Caco-2 (cell line): ENCODE data around the gene SSH2. TPM values are rescaled to one million over a fixed set of nuclear protein-coding genes. Genes with fewer than 3 reads are reported as not detected.
A peak's percentile ranks its signal among the peaks of the same experiment; 100 is the strongest.

Experiments used
- BruUV-seq: library from RNA; stranded (reverse); fragments of 400-500 nt; replicated peaks from 2 replicates; lab custom pipeline; 2021; lab: Mats Ljungman, UMichigan
- CTCF ChIA-PET: fragments of 300-600 bp; sonication (Branson Sonifier 250); formaldehyde crosslinking; loops from one replicate; lab custom pipeline; 2022; ENCODE audit warnings: antibody characterized with exemption; lab: Charles Lee
- POLR2A ChIA-PET: fragments of 300-600 bp; sonication (Branson Sonifier 250); formaldehyde crosslinking; loops from one replicate; lab custom pipeline; 2022; ENCODE audit warnings: antibody characterized with exemption; lab: Charles Lee
- DNase-seq, 2 experiments: peaks; one replicate each; pipeline versions ENCODE4 v3.0.0 to v3.0.0-alpha.2; 2020 to 2022
- H3K27me3 ChIP-seq: replicated peaks from 2 replicates; pipeline ENCODE4 v1.6.0; 2011; ENCODE audit warnings: low read length; ENCODE audit not compliant: control insufficient read depth, insufficient read depth
- H3K36me3 ChIP-seq: 2 replicates; pipeline ENCODE4 v1.5.1; 2011; ENCODE audit warnings: low read length; ENCODE audit not compliant: control insufficient read depth, insufficient read depth
- H3K4me1 ChIP-seq: fragments of 250-450 bp; sonication (Bioruptor Pico); 2 replicates; pipeline ENCODE4 v1.5.1; 2020; ENCODE audit warnings: mild to moderate bottlenecking
- H3K4me3 ChIP-seq: 2 replicates; pipeline ENCODE4 v1.5.1; 2011; ENCODE audit warnings: low read depth, mild to moderate bottlenecking, control low read depth, low read length
- H3K9me3 ChIP-seq: fragments of 250-450 bp; sonication (Bioruptor Pico); 2 replicates; pipeline ENCODE4 v1.5.1; 2020; ENCODE audit warnings: mild to moderate bottlenecking, moderate library complexity
- H3K27ac Mint-ChIP-seq: one replicate; pipeline ENCODE4 v1.8.0; 2022; ENCODE audit warnings: mixed read lengths; ENCODE audit not compliant: unreplicated experiment
- H3K27me3 Mint-ChIP-seq: one replicate; pipeline ENCODE4 v1.8.0; 2022; ENCODE audit warnings: mixed read lengths; ENCODE audit not compliant: insufficient read depth, unreplicated experiment
- H3K36me3 Mint-ChIP-seq: one replicate; pipeline ENCODE4 v1.8.0; 2022; ENCODE audit warnings: mild to moderate bottlenecking, mixed read lengths; ENCODE audit not compliant: insufficient read depth, unreplicated experiment
- H3K4me1 Mint-ChIP-seq: one replicate; pipeline ENCODE4 v1.8.0; 2022; ENCODE audit warnings: low read depth, mixed read lengths; ENCODE audit not compliant: unreplicated experiment
- H3K4me3 Mint-ChIP-seq: one replicate; pipeline ENCODE4 v1.8.0; 2022; ENCODE audit warnings: mild to moderate bottlenecking, moderate library complexity, mixed read lengths; ENCODE audit not compliant: unreplicated experiment
- H3K9me3 Mint-ChIP-seq: one replicate; pipeline ENCODE4 v1.8.0; 2022; ENCODE audit warnings: mixed read lengths; ENCODE audit not compliant: unreplicated experiment
- CTCF ChIP-seq, 2 experiments: fragments of 200-600 bp in 1 of 2; IDR thresholded peaks; 1 replicate in 1 of 2; 2 replicates in 1 of 2; pipeline versions ENCODE4 v1.5.1 to v1.8.0; 2011 to 2022; ENCODE audit warnings: antibody characterized with exemption in 1 of 2, control low read depth in 1 of 2, inconsistent platforms in 1 of 2, low read depth in 1 of 2, low read length in 1 of 2, mild to moderate bottlenecking in 1 of 2, moderate library complexity in 1 of 2; ENCODE audit not compliant: insufficient read depth in 1 of 2, severe bottlenecking in 1 of 2, unreplicated experiment in 1 of 2
- intact Hi-C: fragments of 100-400 bp; cut with micrococcal nuclease; formaldehyde crosslinking; loops from one replicate; pipeline ENCODE4 v1.10.0; 2022; ENCODE audit not compliant: unreplicated experiment
- total RNA-seq: library from RNA; stranded (reverse); gene quantifications from 2 replicates; pipeline ENCODE4 v1.2.3, GENCODE V29; 2022

The SSH2 gene
- total RNA-seq, 1 experiment from 2014 or later, result 48.2 TPM

DNA sequence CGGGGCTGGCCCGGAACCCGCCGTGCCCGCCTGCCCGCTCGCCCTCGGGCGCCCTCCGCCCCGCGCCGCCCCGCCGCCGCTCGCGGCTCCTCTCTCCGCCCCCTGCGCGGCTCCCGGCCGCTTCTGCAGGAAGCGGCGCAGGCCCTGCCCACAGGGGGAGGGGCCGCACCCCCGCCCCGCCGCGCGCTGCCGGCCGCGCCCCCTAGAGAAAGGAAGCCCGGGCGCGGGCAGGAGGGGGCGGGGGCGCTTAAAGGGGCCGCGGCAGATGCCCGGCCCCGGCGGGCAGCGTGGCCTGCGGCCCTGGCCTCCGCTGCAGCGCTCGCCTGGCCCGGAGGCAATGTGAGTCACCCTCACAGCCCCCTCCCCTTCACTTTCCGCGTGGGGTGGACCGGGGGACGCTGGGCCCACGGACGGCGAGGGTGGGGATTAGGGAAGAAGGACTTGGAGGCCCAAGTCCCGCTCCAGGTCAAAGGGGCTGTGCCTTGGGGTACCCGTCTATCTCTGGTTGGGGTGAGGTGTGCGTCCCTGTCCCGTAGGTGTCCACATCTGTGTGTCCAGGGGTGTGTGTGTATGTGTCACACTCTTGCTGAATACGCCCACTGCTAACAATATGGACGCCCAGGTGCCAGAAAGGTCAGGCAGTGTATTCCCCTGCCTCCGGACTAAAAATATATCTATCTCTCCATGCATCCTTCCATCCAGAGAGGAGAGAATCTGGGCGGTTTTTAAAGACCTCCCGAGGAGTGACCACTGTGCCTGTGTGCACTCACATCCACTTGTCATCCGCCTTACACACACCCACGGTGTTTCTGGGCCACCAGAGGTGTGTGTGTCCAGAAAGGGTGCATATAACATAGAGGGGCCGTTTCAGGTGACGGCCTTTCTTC is 340.3 kb downstream of the SSH2 start, which contains the start of gene GIT1:
GIT1 (minus strand) TSS at position 125 of the 887 bp plus-strand sequence. CDS start 270 bp downstream, outside the sequence.
- peak; percentile 81 to 92 for DNase-seq
- no peaks in the 10 kb centered on the region for H3K27me3 Mint-ChIP-seq
- peaks cover 8% of the 10 kb centered on the region for H3K36me3 Mint-ChIP-seq
- H3K4me3 ChIP-seq, result peak within 1 kb of the TSS; percentile 88
- no peak for TF ChIP-seq CTCF (IDR thresholded peaks at IDR 0.05; ENCODE audit: insufficient read depth in 1 of 2, low read depth in 1 of 2, low read length in 1 of 2, severe bottlenecking in 1 of 2, unreplicated experiment in 1 of 2)
- H3K9me3 Mint-ChIP-seq, result no peaks in the 10 kb centered on the region
- H3K27me3 ChIP-seq, result no peaks in the 10 kb centered on the region
- no peaks in the 10 kb centered on the region for H3K9me3 ChIP-seq
- 0 out of 2 replicates have a peak, but pooled peaks cover 1% of the 10 kb centered on the region for H3K36me3 ChIP-seq
- BruUV-seq, result no TSS peak
- intact Hi-C loops, result loop anchor here (2.0 to 10.0 kb wide), 4 partner anchors 15 to 297 kb away; partner anchors contain the start of gene NUFIP2
- CTCF ChIA-PET, result interaction anchor here (1.5 to 5.0 kb wide), 4 partner anchors 23 to 220 kb away, joined by 4 to 69 read pairs (median 17); partner anchors contain the start of genes ABHD15 and TP53I13
- POLR2A ChIA-PET, result no interaction called here
- H3K4me1 ChIP-seq, result peaks cover 35% of the 10 kb centered on the region
- H3K4me3 Mint-ChIP-seq, result peak within 1 kb of the TSS; percentile 86
- no peaks in the 10 kb centered on the region for H3K4me1 Mint-ChIP-seq
- peak within 1 kb of the TSS; percentile 72 for H3K27ac Mint-ChIP-seq

GRCh38 chr17:29588562-29589411 is 341.2 kb downstream of the SSH2 start:
- intact Hi-C loops, result loop anchor here (2.0 kb wide), 1 partner anchor 14 kb away; no protein-coding TSS in a partner anchor
- H3K4me3 Mint-ChIP-seq, result peak overlapping the region; percentile 86
- ChIA-PET POLR2A (interaction anchor here (0.6 kb wide), 1 partner anchor 21 kb away, joined by 4 read pairs; no protein-coding TSS in a partner anchor), CTCF (interaction anchor here (1.4 to 1.9 kb wide), 4 partner anchors 14 to 219 kb away, joined by 4 to 7 read pairs (median 5); no protein-coding TSS in a partner anchor)
- Histone ChIP-seq H3K27me3 (no peaks in the 10 kb centered on the region), H3K4me1 (peaks cover 28% of the 10 kb centered on the region), H3K36me3 (peaks cover 1% of the 10 kb centered on the region; the same call in 1 of the 2 replicates), H3K9me3 (no peaks in the 10 kb centered on the region), H3K4me3 (peak overlapping the region; percentile 88)
- DNase-seq, result peak in 1 of 2 experiments; percentile 46
- no peak for TF ChIP-seq CTCF (IDR thresholded peaks at IDR 0.05; ENCODE audit: insufficient read depth in 1 of 2, low read depth in 1 of 2, low read length in 1 of 2, severe bottlenecking in 1 of 2, unreplicated experiment in 1 of 2)
- H3K9me3 Mint-ChIP-seq, result no peaks in the 10 kb centered on the region
- no peaks in the 10 kb centered on the region for H3K27me3 Mint-ChIP-seq
- no peaks in the 10 kb centered on the region for H3K4me1 Mint-ChIP-seq
- BruUV-seq, result no TSS peak
- peaks cover 8% of the 10 kb centered on the region for H3K36me3 Mint-ChIP-seq
- H3K27ac Mint-ChIP-seq, result peak overlapping the region; percentile 33
